ENCODE measurements around the gene CCDC142. TPM values are rescaled to one million over a fixed set of nuclear protein-coding genes. Genes with fewer than 3 reads are reported as not detected.

CCDC142 gene
- total RNA-seq, 2 experiments from 2014 or later, result 18.9 to 20.2 TPM

DNA sequence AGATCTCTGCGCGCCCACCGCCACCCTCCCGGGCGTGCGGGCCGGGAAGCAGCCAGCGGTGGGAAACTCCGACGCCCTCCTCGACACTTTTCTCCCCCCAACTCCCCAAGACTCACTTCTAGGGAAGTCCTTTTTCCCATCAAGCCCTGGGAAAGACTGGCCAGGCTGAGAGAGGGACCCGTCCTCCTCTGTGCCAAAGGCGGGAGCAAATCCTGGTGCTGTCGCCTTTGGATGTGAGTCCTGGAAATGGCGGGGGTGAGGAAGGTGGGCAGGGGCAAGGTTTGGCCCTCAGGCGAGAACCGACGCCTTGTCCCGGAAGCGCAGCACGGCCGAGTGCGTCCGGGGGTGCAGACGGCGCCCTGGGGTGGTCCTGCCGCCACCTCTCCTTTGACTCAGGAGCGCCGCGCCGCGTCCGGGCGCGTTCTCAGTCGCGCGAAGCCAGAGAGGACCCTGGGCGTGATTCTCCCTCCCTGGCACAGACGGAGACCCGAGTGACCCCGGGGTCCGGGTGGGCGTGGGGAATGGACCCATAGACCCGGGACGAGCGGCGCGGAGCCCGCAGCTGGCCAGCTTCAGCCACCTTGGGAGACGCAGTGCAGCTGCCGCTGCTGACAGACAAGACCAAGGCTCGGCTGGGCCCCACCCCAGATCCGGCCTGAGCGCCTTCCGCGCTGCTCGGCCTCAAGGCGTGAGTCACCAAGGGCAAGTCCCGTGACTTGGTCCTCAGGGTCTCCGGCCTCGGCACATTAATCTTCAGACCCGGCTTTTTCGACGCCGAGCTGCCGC is 20.1 kb upstream of the CCDC142 start:
- POLR2A ChIA-PET, result interaction anchor here (0.5 to 0.8 kb wide), 2 partner anchors 25 to 44 kb away, joined by 3 read pairs; partner anchors contain the start of gene WBP1
- CTCF ChIA-PET, result interaction anchor here (1.3 to 4.9 kb wide), 3 partner anchors 20 to 82 kb away, joined by 4 to 20 read pairs (median 12); partner anchors contain the start of genes CCDC142 and TTC31

DNA sequence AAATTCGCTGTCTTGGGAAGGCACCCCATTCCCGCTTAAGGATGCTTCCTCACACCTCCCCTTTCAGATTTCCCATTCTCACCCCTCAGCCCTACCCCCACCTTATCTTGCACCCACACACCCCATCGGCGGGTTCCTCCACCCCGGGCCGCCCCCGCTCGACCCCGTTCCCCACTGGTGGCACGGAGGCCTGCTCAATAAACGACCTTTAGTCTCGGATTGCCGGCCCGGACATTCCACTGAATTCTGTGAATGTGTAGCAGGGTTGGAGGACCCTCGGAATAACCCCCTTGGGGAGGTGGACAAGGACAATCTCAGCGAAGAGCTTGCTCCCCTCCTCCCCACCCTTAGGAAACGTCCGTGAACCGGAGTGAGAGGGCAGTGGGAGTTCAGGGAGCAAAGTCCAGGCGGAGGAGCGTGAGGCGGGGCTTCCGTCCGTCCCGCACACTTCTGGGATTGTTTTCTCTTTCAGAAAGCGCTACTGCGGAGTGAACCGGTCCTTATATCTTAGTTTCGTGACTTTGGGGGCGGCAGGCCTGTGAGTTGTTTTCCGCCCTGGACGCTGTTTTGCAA is 19.4 kb upstream of the CCDC142 start:
- POLR2A ChIA-PET, result no interaction called here
- CTCF ChIA-PET, result interaction anchor here (3.0 kb wide), 1 partner anchor 19 kb away, joined by 12 read pairs; the partner anchor contains the start of genes CCDC142 and TTC31

DNA sequence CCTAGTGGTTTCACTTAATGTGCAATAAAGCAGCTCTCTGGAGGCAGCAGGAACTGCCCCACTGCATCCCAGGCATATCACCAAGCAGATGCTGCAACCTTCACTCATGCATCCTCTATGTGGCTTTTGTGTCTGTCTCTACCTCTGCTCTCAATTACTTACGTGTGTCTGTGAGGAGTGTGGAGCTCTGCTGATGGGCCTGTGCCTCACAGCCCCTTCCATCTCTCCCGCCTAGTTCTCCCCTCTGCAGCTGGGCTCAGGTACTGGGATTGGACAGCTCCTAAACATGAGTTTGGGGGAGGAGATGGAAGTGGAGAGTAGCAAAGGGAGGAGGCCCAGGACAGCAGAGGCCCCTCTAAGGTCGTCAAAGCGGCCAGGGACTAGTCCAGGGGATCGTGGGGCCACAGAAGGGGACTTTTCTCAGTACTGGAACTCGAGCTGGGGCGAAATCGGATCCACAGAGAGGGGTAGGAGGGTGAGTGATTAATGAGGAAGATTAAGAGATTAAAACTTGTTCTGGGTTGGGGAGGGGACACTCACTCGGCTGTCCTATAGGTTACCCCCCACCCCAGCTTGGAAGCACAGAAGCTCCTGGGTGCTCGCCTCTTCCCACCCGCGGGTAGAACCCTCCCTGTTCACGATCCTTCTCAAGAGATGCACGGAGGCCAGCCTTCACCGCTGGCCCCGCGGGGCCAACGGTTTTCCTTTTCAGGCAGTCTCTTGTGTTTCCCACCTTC is 18.7 kb upstream of the CCDC142 start:
- POLR2A ChIA-PET, result interaction anchor here (1.3 kb wide), 1 partner anchor 29 kb away, joined by 8 read pairs; the partner anchor contains the start of genes AUP1 and HTRA2

DNA sequence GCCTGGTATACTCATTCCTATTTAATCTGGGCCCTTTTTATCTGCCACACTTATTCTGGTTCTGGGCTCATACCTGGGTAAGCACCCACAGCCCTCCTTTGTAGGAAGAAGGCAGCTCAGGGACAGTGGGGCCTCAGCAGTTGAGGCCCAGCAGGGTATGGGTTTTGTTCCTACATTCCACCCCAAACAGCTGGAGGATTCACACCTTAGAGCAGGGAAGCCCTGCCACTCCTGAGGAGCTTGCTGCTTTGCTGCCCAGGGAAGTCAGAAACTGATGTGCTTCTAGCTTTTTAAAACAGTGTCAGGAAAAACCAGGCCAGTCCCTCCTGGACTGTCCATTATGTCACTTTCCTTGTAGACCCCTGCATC is 17.8 kb upstream of the CCDC142 start:
- POLR2A ChIA-PET, result interaction anchor here (0.5 to 1.3 kb wide), 2 partner anchors 26 to 30 kb away, joined by 4 to 8 read pairs; partner anchors contain the start of genes AUP1 and HTRA2
- CTCF ChIA-PET, result interaction anchor here (1.1 to 3.0 kb wide), 4 partner anchors 8 to 29 kb away, joined by 4 to 12 read pairs (median 8); partner anchors contain the start of genes AUP1, CCDC142, HTRA2 and TTC31

More for the DNA sequence above, 18.7 kb upstream of the CCDC142 start:
- CTCF ChIA-PET, result interaction anchor here (0.6 to 3.0 kb wide), 4 partner anchors 16 to 28 kb away, joined by 3 to 12 read pairs (median 7); partner anchors contain the start of genes AUP1, CCDC142, HTRA2 and TTC31

DNA sequence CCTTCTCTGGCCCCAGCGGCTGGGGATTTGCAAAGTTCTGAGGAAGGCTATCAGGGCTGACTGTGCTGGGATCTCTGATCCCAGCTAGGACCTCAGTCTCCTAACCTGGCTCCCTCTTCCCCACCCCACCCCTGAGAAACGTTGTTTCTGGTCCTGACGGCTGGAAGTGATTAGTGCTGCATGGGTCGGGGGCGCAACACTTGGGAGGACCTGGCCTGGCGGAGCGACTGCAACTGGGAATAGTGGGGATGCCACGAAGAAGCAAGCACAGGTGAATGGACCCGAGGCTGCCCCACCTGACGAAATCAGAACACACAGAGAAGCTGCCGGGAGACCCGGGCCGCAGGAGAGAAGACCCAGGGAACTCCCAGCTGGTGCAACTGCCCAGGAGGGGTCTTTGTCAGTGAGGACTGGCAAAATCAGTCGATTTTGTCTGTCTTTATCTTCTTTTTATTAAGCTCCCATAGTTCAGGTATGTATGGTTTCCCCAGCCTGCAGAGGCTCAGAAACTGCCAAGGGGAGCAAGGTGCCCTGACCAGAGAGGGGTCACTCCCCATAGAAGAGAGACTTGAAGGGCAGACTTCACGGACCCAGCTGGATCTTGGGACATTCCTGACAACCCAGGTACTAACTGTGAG is 17.3 kb upstream of the CCDC142 start:
- POLR2A ChIA-PET, result interaction anchor here (1.3 kb wide), 1 partner anchor 30 kb away, joined by 8 read pairs; the partner anchor contains the start of genes AUP1 and HTRA2

DNA sequence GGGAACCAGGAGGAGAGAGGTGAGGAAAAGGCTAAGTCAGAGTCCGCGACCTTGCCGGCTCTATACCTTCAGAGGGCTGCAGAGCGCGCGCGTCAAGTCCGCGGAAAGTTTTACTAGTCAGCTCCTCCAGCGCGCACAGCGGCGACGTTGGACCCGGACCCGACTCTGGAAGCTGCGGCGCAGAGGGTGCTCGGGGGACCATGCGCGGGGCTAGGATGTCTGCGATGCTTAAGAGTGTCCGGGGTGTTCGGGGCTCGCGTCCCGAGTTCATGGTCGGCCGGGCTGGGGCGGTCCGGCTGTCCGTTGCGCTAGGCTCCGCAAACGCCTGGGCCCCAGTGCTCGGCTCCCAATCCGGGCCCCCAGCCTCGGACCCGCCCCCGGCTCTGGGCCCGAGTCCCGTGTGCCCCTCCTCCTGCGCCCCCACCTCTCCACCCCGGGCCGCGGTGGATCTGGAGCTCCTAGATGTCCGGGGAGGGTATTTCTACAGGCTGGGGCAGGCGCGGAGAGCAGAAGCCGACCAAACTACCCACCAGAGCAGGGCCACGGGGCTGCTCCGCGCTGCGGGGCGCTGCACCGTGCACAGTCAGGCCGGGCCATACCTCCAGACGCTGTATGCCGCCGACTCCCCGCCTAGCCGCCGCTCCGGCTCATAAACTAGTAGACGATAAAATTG is 16.6 kb upstream of the CCDC142 start, which contains the start of gene LBX2:
TSS of gene LBX2 (minus strand) at position 337 of the 673 bp plus-strand sequence. CDS start at position 271, 66 bp downstream.
- CTCF ChIA-PET, result interaction anchor here (0.7 to 3.0 kb wide), 4 partner anchors 9 to 76 kb away, joined by 3 to 10 read pairs (median 4); partner anchors contain the start of genes AUP1 and HTRA2
- POLR2A ChIA-PET, result interaction anchor here (0.6 to 1.1 kb wide), 2 partner anchors 17 to 30 kb away, joined by 3 read pairs; partner anchors contain the start of gene AUP1

More for the DNA sequence above, 17.3 kb upstream of the CCDC142 start:
- CTCF ChIA-PET, result interaction anchor here (0.8 to 3.0 kb wide), 5 partner anchors 9 to 75 kb away, joined by 3 to 12 read pairs (median 5); partner anchors contain the start of genes AUP1, CCDC142, HTRA2 and TTC31

DNA sequence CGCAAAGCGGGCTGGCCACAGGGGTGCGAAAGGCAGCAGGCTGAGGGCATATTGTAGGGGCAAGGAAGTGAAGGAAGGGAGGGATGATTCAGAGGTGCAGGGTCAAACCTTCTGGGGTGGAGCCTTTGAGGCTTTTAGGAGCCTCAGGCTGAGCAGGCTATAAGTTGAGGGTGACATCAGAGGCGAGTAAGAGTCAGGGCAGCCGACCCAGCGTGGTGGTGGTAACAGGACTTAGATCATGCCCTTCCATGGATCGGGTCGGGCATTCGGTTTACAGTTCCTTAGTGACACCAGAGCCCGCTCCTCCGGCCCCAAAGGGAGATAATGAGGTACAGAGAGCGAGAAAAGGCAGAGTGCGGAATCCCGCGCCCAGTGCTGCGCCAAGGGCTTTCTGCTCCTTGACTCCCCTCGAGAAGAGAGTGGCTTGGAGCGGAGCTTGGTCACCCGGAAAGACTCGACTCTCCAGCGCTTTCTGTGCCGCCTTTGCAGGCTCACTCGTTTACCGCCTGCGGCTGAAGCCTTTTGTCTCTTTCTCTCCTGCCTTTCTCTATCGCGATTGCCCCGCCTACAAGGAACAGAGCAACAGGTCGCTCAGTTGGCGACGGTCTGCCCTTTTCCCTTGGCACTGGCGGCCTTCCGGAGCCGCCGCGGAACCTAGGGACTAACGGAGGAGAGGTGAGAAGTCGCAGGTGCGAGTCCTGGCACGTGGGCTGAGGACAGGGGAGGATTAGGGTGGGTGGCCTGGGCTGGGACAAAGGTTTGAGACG is 15.9 kb upstream of the CCDC142 start:
- POLR2A ChIA-PET, result interaction anchor here (0.6 to 1.1 kb wide), 3 partner anchors 15 to 31 kb away, joined by 3 read pairs; partner anchors contain the start of genes AUP1 and TLX2
- CTCF ChIA-PET, result interaction anchor here (0.7 to 3.0 kb wide), 3 partner anchors 17 to 77 kb away, joined by 3 to 10 read pairs (median 3); partner anchors contain the start of genes AUP1 and HTRA2

DNA sequence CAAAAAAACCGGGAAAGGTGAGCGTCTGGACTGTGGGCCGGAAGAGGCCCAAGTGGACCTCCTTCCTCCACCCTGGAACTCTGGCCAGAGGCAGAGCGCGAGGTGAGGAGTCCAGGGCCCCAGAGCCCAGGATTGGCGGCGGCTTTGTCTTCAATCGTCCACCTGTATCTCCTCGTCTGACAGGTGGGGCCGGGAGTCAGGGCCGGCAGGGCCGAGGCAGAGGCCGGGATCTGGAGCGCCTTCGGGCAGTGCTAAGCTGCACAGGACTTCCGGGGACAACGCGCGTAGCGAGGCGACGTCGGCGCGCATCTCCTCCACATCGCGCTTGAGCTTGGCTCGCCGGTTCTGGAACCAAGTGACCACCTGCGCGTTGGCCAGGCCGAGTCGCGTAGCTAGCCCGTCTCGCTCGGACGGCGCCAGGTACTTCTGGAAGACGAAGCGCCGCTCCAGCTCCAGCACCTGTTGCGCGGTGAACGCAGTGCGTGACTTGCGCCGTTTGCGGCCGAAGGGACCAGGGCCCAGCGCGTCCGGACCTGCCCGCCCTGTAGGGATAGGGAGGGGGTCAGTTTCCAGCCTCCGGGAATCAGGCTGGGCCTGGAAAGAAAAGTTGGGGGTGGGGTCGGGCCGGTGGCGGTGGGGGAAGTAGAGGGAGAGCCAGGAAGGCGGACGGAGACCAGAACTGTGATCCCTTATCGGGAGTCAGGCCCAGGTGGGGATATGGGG is 15.1 kb upstream of the CCDC142 start:
- POLR2A ChIA-PET, result interaction anchor here (0.6 to 0.9 kb wide), 2 partner anchors 10 to 16 kb away, joined by 3 read pairs; partner anchors contain the start of genes PCGF1 and TLX2
- CTCF ChIA-PET, result no interaction called here

DNA sequence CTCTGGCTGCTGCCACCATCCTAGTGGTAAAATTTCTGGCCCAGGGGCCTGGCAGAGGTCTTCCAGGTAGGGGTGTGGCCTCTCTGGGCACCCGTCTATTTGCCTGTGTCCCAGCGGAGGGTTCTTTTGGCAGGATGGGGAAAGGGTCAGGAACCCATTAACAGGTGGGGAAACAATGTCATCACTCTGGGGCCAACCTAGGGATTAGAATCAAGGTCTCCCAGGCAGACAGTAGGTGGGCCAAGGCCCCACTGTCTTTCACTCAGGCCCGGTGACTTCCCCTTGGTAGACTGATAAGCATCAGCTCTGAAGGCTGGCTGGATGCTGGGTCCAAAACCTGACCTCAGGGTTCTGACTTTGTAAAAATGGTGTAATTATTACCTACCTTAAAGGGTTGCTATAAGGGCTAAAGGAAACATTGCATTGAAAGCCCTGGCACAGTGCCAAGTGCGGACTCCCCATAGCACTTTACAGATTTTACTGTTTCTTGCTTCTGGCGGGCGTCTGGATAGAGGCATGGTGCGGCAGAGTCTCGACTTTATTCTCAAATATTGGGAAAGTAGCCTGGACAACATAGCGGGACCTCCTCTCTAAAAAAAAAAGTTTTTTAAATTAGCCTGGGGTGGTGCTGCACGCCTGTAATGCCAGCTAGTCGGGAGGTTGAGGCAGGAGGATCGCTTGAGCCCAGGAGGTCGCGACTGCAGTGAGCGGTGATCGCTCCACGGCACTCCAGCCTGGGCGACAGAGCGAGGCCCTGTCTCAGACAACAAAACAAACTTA is 14.4 kb upstream of the CCDC142 start:
- POLR2A ChIA-PET, result interaction anchor here (0.6 to 0.9 kb wide), 2 partner anchors 10 to 17 kb away, joined by 3 read pairs; partner anchors contain the start of genes PCGF1 and TLX2

DNA sequence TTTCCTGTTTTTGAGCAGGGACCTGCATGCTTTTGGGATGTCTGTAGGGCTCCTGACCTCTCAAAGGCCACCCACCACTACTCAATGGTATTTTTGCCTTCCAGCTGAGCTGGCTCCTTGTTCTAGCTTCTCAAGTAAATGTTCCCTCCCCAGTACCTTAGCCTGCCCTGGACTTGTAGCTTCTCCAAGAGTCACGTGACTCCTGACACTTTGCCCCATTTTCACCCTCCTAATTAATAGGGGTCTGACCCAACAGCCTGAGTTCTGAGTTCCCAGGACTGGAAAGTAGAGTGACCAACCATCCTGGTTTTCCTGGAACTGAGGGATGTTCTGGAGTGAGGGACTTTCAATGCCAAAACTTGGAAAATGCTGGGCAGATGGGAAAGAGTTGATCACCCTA is 12.6 kb upstream of the CCDC142 start:
- CTCF ChIA-PET, result interaction anchor here (0.7 kb wide), 1 partner anchor 27 kb away, joined by 3 read pairs; no protein-coding TSS in a partner anchor
- POLR2A ChIA-PET, result no interaction called here

More for the DNA sequence above, 14.4 kb upstream of the CCDC142 start:
- CTCF ChIA-PET, result no interaction called here

DNA sequence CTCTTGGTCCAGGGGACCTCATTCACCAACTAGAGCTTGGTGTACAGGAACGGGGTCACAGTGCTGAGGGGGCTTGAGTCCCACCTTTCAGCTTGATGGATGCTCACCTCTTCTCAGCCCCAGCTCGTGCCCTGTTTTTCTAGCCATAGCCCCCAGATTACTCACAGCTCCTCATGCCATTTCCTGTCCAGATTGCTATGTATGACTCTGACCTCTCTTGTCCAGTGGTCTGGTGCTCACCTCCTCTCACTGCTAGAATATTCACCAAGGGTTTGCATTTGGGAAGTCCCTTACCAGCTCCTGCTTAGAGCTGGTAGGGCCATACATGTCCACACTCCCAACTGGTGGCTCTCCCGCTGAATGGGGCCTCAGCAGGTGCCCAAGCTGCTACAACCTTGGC is 10.7 kb upstream of the CCDC142 start:
- POLR2A ChIA-PET, result no interaction called here
- CTCF ChIA-PET, result no interaction called here

DNA sequence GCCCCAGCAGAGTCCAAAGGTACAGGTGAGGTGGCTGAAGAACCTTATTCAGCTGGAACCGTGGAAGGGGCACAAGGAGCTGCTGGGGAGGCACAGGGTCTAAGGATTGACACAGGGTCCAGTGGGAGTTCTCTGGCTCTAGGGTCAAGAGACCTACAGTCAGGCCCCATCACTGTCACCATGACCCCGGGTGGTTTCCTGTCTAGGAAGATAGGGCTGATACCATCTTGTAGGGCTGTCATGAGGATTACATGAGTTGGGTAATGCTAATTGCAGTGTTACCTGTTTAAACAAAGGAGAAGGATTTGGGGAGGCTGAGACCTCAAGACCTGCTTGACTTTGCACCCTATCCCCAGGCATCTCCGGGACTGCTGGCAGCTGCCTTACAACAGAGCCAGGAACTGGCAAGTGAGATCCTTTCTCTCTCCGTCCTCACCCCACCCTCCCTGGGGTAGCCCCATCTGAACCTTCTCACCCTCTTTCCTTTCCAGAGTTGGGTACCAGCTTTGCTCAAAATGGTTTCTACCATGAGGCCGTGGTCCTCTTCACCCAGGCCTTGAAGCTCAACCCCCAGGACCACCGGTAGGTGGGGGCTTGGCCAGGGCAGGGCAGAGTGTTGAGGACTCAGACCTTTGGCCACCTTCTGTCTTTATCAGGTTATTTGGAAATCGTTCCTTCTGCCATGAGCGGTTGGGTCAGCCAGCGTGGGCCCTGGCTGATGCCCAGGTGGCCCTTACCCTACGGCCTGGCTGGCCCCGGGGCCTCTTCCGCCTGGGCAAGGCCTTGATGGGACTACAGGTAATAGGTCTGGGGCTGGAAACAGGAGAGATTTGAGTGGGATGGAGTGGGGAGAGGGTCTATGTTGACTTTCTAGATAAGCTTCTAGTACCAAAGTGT is 9.1 kb upstream of the CCDC142 start:
- CTCF ChIA-PET, result interaction anchor here (0.8 to 1.4 kb wide), 3 partner anchors 9 to 15 kb away, joined by 3 to 5 read pairs (median 3); partner anchors contain the start of genes CCDC142, PCGF1 and TTC31
- POLR2A ChIA-PET, result interaction anchor here (0.5 to 0.9 kb wide), 2 partner anchors 13 to 16 kb away, joined by 4 to 6 read pairs; no protein-coding TSS in a partner anchor

DNA sequence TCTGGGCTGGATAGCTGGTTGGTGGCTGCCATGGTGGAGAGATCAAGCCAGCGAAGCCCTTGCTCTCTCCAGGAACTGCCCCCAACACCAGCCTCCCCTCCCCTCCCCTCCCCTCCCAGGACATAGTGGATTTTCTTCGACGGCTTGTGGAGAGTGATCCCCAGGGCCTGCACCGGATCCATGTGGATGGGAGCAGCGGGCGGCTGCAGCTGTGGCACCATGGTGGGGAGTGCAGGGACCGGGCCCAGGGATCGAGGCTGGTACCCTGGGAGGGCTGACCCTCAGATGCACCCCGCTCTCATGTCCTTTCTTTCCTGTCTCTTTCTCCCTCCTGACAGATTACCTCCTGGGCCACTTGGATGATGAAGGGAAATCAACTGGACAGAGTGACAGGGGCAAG is 7.1 kb upstream of the CCDC142 start:
- ChIA-PET POLR2A (no interaction called here), CTCF (no interaction called here)

All from activated CD8-positive, alpha-beta memory T cell treated with anti-CD3 and anti-CD28 coated beads for 36 hours (primary cell).